ENCODE measurements around the gene PRR5L.

The PRR5L gene

GRCh38 chr11:36268337-36268985, 27.6 kb upstream of the PRR5L start:
- TF ChIP-seq CTCF (IDR thresholded peaks at IDR 0.05) (no peak), ZFX (IDR thresholded peaks at IDR 0.05; ENCODE audit: borderline replicate concordance) (no peak)
- no peak overlapping the region for H3K27ac ChIP-seq

DNA sequence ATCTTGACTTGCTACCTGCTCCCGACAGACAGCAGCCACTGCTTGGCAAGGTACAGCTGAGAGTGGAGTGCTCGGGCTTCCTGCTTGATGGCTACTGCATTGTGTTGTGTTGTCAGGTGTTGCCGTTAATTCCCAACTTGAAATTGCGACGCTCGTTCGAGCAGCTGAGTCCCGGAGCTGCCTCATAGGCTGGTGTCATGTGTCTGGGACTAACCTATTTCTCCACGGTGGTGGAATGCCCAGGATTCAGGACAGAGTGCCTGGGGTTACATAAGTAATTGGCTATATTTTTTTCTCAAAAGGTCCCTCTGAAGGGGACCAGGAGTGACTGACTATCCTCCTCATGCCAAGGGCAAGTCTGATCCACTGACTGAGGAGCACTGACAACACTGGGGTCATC, 25.4 kb upstream of the PRR5L start:
- TF ChIP-seq CTCF (IDR thresholded peaks at IDR 0.05) (no peak), ZFX (IDR thresholded peaks at IDR 0.05; ENCODE audit: borderline replicate concordance) (no peak)

DNA sequence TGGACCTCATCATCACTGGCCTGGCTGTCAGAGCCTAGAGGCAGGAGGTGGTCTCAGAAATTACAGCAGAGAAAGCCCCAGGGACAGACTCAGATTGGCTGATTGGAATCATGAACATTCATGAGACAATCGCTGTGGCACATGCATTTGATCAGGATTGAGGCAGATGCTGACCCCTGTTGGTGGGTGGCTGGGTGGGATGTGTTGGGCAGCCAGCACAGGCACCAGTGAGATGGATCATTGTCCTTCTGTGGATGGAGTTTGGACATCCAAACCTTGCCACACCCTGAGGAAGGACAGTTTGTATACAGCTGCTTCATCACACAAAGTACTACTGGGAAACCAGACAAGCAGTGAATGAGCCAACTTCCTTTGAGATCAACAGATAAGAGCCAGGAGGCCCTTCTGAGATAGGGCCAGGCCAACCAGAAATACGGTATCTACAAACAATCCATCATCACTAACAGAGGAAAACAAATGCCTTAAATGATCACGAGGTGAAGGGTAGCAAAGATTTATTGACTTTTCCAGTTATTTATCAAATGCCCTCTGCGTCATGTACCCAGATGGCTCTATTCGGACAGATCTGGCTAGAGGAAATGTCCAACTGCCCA, 24.2 kb upstream of the PRR5L start:
- no peak for TF ChIP-seq CTCF (IDR thresholded peaks at IDR 0.05)
- TF ChIP-seq ZFX (IDR thresholded peaks at IDR 0.05; ENCODE audit: borderline replicate concordance), result no peak
- H3K27ac ChIP-seq, result no peak overlapping the region

More for the DNA sequence above, 25.4 kb upstream of the PRR5L start:
- no peak overlapping the region for H3K27ac ChIP-seq

- H3K27ac ChIP-seq, result no peak overlapping the region
- TF ChIP-seq CTCF (IDR thresholded peaks at IDR 0.05) (no peak), ZFX (IDR thresholded peaks at IDR 0.05; ENCODE audit: borderline replicate concordance) (no peak)
Observed at GRCh38 chr11:36273110-36273509, 23.0 kb upstream of the PRR5L start.

DNA sequence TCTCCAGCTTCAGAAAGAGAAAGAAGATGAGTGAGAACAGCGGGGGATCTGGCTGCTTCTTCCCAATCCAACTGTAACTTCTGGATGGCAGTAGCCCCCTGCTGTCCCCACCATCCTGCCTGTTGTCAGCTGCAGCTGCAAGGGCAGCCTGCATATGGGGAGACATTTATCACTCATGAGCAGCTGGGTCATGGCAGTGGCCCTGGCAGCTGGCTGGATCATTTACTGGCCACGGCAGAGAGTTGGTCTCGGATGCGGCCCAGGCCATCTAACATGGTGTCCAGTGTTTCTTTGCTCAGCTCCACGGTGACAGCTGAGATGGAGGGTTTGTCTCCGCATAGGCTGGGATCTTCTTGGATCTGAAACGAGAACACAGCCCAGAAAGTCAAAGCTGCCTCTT, 21.7 kb upstream of the PRR5L start:
- TF ChIP-seq CTCF (IDR thresholded peaks at IDR 0.05), result no peak
- TF ChIP-seq ZFX (IDR thresholded peaks at IDR 0.05; ENCODE audit: borderline replicate concordance), result no peak

DNA sequence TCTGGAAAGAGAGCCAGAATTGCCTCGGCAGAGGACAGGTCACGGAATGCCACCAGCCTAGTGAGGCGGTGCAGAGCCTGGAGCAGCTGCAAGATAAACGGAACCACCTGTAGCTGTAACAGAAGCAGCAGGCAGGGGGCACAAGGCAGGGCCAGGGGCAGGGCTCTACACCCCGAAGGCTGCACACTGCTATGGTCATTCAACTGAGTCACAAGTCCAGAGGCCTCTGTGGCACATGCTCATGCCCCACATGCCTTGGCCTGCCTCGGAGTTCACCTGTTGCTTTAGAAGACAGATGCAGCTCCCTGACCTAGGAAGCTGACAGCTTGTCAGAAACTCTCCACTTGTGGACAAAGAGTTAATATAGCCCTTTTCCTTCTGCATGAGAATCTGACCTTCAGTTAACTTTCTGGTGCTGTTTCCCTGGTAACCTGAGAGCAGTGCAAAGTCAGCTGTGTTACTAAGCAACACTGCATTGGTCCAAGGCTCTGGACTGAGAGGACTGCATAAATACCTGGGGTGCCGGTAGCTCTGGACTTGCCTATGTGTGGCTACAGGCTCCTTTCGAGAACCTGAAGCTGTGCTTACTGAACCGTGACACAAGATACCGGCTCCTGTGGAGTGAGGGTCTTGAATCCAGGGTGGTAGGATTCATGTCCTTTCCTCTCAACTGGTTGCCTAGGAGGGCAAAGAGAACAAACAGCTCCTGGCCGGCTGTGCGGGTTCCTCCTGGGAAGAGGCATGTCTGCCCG, 17.4 kb upstream of the PRR5L start:
- TF ChIP-seq CTCF (IDR thresholded peaks at IDR 0.05) (no peak), ZFX (IDR thresholded peaks at IDR 0.05; ENCODE audit: borderline replicate concordance) (no peak)
- H3K27ac ChIP-seq, result no peak overlapping the region

More for the DNA sequence above, 21.7 kb upstream of the PRR5L start:
- H3K27ac ChIP-seq, result no peak overlapping the region

DNA sequence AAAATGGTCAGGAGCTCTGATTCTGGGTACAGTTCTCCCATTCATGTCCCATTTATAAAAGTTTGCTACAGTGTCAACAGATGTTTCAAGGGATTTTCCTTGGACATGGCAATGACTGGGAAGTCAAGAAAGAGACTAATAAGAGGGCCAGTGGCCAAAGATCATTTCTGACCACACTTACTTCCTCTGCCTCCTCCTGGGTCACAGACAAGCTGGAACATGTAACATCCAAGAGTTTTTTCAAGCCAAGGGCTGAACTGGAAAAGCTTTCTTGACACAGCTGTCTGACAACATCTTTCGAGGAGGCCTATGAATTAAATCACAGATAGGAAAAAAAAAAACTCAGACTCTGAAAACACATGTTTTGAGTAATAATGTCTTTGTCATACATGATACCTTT, 15.6 kb upstream of the PRR5L start:
- TF ChIP-seq CTCF (IDR thresholded peaks at IDR 0.05), result no peak
- no peak for TF ChIP-seq ZFX (IDR thresholded peaks at IDR 0.05; ENCODE audit: borderline replicate concordance)
- no peak overlapping the region for H3K27ac ChIP-seq

Data from 22Rv1 (cell line).